GM18951 (cell line): Measurements from ENCODE around the gene CRB3.

Source experiments
- POLR2A ChIP-seq: IDR thresholded peaks from 4 replicates; pipeline ENCODE4 v1.6.1; 2011; ENCODE audit warnings: mild to moderate bottlenecking; ENCODE audit not compliant: insufficient read length, insufficient read depth; ENCODE audit errors: extremely low read depth
- in situ Hi-C: fragments of 300-500 bp; cut with MboI; formaldehyde crosslinking; loops from one replicate; pipeline ENCODE4 v1.12.0; 2022; ENCODE audit warnings: low sequenced_read_pairs, mixed read lengths, inconsistent platforms; ENCODE audit not compliant: unreplicated experiment

The CRB3 gene

DNA sequence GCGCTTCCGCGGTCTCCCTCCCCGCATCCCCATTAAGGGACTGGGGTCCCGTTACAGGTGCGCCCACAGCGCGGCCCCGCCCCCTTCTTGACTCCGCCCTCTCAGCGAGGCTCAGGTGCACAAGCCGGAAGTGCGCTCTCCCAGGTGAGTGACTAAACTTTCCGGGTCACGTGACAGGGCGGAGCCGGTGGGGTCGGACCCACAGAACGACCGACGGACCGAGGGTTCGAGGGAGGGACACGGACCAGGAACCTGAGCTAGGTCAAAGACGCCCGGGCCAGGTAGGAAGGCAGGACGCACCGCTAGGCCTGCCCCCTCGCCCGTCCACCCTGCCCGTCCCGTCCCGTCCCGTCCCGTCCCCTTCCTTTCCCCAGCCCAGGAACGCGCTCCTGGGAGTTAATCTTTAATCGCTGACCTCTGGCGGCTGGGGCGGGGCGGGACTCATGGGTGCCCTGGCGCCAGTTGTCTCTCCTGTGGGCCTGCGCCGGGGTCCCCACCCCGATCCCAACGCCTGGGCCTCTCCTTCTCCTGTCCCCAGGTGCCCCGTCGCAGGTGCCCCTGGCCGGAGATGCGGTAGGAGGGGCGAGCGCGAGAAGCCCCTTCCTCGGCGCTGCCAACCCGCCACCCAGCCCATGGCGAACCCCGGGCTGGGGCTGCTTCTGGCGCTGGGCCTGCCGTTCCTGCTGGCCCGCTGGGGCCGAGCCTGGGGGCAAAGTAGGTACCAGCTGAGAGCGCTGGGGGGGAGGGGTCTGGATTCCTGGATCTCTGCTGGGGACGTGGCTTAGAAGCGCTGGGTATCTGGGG is at the start of gene CRB3:
CRB3 (plus strand) TSS at position 202 of the 804 bp plus-strand sequence; CDS start at position 633, 431 bp downstream.
- in situ Hi-C loops = no loop called here
- TF ChIP-seq POLR2A = no peak

DNA sequence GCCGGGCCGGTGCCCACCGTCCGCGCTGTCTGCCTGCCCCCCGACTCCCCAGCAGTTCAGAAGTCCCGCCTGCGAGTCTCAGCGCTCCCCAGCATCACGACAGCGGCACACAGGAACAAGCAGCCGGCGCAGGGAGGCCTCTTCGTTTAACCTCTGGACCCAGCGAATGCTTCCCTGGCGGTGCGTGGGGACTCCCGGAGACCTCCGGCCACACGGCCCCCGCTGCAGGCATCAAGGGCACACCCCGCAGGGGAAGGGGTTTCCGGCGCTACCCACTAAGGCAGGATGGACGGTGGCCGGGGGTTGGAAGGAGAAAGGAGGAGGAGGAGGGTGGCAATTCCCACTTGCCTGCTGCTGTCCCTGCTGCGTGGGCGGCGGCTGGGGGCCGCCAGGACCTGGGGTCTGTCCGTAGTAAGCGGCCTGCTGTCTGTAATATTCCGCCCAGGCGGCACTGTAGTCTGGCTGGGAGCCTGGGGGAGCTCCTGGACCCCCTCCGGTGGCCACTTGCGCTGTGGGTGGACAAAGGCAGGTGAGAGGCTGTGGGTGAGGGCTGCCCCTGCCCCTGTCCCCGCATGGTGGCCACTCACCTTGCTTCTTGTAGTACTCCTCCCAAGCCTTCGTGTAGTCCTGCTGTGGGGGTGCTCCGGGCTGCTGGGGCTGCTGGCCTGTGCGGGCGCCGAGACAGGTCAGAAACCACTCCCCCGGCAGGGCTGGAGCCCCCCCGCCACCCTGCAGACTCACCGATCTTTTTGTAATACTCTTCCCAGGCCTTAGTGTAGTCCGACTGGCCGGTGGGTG is 49.1 kb upstream of the CRB3 start:
- no peak for TF ChIP-seq POLR2A
- in situ Hi-C loops = no loop called here

DNA sequence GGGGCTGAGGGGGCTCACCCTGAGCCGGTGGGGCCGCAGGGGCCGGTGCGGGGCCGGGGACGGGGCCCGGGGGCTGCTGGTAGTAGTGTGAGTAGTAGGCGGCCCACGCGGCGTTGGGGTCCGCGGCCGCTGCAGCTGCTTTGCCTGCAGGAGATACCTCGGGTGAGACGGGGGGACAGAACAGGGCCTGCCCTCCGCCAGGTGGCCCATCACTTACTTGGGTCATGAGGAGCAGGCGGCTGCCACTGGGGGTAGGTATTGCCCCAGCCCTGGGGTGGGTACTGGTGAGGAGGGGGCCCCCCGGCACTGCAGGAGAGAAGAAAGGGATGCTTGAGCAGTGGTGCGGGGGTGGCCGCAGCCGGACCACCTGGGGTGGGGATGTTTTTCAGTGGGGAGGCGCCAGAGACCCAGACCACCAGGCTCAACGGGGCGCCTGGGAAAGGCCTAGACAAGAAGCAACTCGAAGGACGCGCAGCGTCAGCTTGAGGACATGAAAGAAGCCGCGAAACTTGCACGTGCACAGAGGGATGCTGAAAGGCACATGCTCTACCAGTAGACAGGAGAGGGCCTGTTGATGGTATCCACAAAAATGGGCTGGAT is 48.4 kb upstream of the CRB3 start:
- in situ Hi-C loops = no loop called here
- TF ChIP-seq POLR2A = no peak

- in situ Hi-C loops = no loop called here
Measured at GRCh38 chr19:6416658-6417405, 47.2 kb upstream of the CRB3 start.

DNA sequence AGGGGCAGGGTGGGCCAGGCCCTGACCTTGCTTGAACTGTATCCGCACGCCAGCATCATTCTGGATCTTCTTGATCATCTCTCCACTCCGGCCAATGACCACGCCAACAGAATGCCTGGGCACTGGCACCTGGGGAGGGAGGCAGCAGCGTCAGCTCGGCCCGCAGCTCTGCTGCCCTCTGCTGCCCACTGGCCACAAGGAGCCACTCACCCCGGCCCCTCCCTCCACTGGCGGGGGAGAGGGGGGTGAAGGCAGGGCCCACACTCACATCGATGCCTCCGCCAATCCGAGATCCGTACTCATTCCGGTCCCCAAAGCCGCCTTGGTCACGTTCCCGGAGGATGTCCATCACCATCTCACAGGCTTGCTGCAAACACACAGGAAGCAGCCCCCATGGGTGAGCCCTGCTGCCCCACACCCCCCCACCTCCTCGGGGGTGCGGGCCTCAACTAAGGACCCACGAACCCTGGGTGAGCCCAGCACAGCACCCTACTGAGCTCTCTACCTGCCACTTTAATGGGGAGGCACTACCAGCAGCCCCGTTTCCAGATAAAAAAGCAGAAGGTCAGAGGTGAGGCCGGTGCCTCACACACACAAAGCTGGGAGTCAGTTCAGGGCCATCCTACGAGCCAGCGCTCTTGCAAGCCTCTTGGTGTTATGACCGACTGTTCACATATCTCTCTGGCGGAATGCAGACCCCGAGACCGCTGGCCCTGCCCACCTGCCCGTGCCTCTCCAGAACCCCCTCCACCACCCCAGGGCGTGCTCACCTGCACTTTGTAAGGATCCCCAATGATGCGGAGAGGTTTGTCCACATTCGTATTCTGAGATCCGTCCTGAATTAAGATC is 46.1 kb upstream of the CRB3 start:
- no peak for TF ChIP-seq POLR2A
- in situ Hi-C loops = no loop called here

More at GRCh38 chr19:6416658-6417405, 47.2 kb upstream of the CRB3 start:
- TF ChIP-seq POLR2A = no peak

DNA sequence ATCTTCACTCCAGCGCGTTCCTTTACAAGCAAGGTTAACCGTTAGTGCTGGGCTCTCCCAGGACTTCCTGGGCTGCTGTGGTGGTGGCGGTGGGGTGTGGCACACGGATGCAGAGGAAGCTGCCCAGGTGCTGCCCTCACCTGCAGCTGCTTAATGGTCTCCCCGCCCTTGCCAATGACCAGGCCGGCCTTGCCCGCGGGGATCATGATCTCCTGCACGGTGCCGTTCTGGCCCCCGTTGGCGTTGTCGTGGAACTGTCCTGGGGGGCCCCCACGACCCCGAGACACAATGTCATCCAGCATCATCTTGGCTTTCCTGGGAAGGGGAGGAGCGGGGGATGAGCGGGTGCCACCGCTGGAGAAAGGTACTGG is 45.5 kb upstream of the CRB3 start:
- in situ Hi-C loops = no loop called here

DNA sequence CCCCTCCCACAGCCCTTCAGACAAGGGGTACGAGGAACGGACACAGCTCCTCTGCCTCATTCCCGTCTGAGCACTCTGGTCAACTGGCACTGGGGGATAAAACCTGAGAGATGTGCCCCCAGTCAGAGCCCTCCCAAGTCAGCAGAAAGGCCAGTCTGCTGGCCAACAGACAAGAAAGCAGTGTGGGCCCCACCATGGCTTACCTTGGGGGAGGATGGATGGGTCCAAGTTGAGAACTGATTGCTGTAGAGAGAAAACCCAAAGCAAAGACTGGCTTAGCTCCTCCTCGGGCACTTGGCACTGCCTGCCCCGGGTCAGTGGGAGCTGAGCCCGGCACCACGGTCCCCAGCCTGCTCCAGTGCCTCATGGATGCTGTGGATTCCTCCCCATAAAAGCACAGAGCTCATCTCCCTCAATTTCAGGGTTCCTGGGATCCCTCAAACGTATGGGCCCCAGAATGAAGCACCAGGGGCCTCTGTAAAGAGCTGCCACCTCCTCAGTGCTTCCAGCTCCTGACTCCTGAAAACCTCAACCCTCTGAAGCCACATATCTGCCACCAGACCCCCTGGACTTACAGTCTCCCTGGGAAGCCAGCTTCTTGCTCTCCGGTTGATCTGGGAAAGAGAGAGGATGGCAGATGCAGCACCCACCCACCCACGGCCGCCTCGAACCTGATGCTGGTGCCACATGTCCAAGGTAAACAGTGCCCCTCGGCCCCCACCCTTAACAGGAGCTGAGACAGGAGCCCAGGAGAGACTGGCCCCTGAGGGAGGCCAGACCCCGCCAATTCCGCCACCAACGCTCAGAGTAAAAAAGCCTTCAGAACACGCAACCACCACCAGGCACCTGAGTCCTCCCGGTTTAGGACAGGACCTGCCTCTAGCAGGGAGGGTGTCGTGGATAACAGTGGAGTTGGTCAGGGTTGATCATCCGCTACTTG is 42.7 kb upstream of the CRB3 start:
- no peak for TF ChIP-seq POLR2A
- in situ Hi-C loops = no loop called here

More for the DNA sequence above, 45.5 kb upstream of the CRB3 start:
- TF ChIP-seq POLR2A = no peak

- no peak for TF ChIP-seq POLR2A
- in situ Hi-C loops = no loop called here
Measured at GRCh38 chr19:6423499-6424194, 40.4 kb upstream of the CRB3 start.

- TF ChIP-seq POLR2A = peak; percentile 83
- in situ Hi-C loops = no loop called here
Measured at GRCh38 chr19:6424195-6424938, 39.7 kb upstream of the CRB3 start, which contains the start of gene KHSRP. Gene KHSRP, minus strand, starts transcription at chr19:6424811. Its CDS starts 110 bp downstream, at chr19:6424701.
